Kasumi-1 (cell line): ENCODE data around the gene SMIM35.

Experiments
- DNase-seq, 2 experiments: peaks; one replicate each; lab custom pipeline; 2025; lab: John Stamatoyannopoulos, UW

Gene SMIM35

GRCh38 chr11:118086913-118087768, at the start of gene SMIM35:
SMIM35 (minus strand) TSS chr11:118086963; CDS start chr11:118086757, 206 bp downstream.
- peak in 1 of 2 experiments; percentile 7 for DNase-seq

GRCh38 chr11:118136341-118136740, 49.6 kb upstream of the SMIM35 start:
- no peak for DNase-seq

GRCh38 chr11:118135796-118136165, 49.0 kb upstream of the SMIM35 start:
- DNase-seq, result no peak

GRCh38 chr11:118135051-118135795, 48.5 kb upstream of the SMIM35 start:
- DNase-seq, result no peak

- DNase-seq, result no peak
Observed at GRCh38 chr11:118133816-118134215, 47.1 kb upstream of the SMIM35 start.

DNA sequence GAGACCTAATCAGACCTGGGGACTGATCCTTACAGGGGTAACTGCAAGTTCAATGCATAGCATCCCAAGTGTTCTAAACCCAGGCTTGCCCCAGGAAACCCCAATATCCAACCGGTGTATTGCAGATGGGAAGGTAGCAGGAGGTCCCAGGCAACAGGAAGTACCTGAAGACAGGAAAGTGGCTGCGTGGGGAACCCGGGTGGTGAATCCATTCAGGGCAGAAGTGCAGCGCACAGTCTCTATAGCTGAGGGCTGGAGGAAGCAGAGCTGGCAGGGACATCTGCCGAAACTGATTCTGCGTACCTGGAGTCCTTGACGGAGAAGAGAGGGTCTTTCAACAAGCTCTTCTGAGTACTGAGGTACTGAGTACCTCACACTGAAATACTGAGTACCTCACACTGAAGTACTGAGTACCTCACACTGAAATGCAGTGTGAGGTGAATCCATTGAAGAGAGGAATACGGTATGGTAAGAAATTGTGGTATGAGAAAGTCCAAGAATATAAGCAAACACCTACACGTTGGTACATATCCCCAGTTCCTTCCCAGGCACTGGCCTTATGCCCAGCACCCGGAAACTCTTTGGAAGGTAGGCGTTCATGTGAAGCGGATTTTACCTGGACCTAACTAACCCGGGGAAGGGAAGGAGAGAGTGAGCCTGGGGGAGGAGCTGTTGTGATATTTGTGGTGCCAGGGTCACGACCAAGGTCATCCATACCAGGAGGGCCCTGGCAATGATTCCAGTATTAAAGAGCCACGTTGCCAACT, 45.8 kb upstream of the SMIM35 start:
- DNase-seq, result no peak

GRCh38 chr11:118129471-118130172, 42.9 kb upstream of the SMIM35 start:
- no peak for DNase-seq

DNA sequence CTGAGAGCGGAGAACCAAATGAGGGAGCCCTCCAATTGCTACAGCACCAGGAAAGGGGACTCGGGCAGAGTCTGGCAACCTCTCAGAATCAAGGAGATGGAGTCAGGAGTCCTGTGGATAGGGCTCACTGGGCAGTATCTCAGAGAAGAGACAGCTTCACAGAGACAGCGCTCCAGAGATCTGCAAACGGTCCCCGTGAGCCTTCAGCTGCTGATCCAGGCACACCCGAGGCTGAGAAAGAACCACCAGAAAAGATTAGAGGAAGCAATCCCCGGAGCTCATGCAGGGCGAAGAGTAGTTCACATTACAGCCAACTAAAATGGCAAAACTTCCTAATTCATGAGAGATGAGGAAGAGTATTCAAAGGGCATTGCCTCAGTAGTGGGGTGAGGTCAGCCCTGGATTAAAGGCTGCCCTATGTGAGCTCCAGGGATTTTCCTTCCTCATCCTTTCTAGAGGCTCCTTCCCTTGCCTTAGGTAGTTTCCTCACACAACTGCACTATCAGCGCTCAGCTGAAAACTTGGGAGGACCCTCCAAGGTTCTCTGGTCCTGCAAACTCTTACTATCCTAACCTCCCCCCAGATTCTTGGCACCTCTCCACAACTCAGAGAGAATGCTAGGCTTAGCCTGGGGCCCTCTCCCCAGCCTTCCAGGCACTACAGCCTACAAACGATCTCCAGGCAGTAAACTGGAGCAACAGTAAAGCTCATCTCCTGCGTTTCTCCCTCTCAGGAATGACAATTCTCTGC, 42.1 kb upstream of the SMIM35 start:
- no peak for DNase-seq

DNA sequence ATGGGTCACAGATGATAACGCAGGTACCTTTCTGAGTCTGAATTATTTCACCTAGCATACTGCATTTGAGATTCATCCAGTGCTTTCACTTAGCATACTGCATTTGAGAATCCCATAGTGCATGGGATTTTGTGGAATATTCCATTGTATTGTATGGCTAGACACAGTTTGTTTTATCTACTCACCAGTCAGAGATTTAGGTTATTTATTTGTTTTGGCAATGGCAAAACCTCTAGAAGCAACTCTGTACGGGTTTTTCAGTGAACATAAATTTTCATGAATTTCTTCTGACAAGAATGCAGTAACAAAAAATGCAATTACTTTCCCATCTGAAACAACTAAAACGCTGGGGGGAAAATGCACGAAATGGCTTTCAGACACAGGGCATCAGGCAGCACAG, 41.5 kb upstream of the SMIM35 start:
- DNase-seq, result no peak

- DNase-seq, result no peak
Observed at GRCh38 chr11:118126082-118126838, 39.5 kb upstream of the SMIM35 start.

DNA sequence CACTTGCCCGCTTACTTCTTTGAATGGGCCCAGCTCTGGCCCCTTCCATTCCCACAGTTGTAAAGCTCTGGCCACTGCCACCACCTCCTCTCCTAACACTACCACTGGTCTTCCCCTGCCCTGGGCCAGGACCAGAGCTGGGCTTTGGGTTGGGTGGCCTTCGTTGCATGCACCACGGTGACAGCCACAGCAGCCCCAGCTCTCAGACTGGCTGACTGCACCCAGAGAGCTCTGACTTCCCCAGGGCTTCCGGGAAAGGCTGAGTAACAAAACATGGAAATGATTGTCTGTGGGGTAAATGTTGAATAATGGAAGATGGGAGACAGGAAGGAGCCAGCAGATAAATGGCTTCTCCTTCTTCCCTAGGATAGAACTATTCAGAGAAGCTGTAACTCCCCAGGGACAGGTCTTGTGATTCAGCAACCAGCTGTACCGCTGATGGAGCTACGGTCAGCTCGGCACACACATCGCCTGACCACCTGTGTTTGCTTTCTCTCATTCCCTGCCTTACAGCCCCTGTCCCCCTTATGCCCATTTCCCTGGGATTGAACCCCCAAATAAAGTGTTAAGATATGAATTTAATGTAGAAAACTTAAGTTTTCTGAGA, 38.3 kb upstream of the SMIM35 start:
- DNase-seq, result no peak

DNA sequence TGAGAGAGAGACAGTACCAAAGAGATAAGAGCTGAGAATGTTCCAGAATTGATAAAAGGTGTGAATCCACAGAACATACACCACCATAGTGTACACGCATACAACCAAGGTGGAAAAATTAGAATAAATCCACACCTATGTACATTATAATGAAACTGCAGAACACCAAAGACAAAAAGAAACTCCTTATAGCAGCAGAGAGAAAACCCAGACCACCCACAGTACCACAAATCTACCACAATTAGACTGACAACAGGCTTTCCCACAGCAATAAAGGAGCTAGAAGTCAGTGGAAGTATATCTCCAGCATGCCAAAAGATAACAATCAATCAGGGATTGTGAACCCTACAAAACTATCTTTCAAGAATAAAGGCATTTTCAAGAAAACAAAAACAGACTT, 34.0 kb upstream of the SMIM35 start:
- no peak for DNase-seq

- no peak for DNase-seq
Observed at GRCh38 chr11:118117790-118118601, 31.2 kb upstream of the SMIM35 start.

- no peak for DNase-seq
Observed at GRCh38 chr11:118115048-118115447, 28.3 kb upstream of the SMIM35 start.

GRCh38 chr11:118114266-118114665, 27.5 kb upstream of the SMIM35 start:
- DNase-seq, result no peak

GRCh38 chr11:118112711-118113430, 26.1 kb upstream of the SMIM35 start:
- no peak for DNase-seq

GRCh38 chr11:118111744-118112035, 24.9 kb upstream of the SMIM35 start:
- no peak for DNase-seq

DNA sequence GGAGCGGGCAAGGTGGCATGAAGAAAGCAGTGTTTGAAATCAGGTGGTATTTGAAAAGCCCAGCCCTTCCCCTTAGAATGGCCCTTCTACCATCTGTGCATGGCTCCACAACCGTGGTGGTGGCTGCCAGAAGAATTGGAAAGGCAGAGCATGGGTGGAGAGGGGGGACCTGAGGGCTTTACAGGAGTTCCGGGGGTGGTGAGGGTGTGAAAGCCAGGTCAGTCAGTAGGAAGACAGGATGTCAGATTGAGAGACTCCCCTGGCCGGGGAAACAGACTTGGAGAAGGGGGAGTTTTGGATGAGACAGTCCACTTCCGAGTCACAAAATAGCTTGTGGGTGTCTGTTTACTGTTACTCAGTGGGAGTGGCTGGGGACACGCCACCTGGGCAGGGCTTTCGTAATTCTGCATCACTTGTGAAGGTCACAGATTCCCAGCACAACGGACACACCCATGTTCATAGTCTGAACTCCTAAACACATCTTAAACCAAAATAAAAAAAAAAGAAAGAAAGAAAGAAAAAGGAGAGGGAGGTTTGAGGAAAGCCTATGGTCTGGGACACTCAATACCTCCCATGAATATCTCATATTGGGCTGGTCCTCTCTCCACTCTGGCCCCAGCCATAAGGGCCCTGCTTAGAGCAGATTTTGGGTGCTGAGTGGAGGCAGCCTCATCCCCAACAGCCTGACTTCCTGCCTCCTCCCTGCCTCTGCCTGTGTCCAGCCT, 24.4 kb upstream of the SMIM35 start:
- no peak for DNase-seq
